CD4-positive, alpha-beta T cell treated with Interleukin-17A for 1 hour (primary cell): ENCODE data around the gene TBC1D4.

Source experiments
- DNase-seq: peaks from one replicate; pipeline ENCODE4 v3.0.0-alpha.2; 2020

Gene TBC1D4

DNA sequence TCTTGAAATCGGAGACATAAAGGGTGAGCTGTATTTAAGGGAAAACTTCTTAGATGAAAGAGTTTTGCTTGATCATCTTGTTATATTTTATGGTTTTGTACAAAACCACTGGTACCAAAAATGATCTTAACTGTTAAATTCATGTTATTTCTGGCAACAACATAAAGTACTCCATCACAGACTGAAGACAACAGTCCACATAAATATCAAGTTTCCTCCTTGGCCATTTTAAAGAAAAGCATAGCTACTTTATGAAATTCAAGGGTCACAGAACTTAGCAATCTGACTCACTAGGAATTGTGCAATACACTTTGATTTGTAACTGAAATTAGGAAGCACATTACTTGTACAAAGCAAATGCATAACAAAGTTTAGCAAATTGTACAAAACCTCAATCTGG, 66.3 kb downstream of the TBC1D4 start:
- no peak for DNase-seq

DNA sequence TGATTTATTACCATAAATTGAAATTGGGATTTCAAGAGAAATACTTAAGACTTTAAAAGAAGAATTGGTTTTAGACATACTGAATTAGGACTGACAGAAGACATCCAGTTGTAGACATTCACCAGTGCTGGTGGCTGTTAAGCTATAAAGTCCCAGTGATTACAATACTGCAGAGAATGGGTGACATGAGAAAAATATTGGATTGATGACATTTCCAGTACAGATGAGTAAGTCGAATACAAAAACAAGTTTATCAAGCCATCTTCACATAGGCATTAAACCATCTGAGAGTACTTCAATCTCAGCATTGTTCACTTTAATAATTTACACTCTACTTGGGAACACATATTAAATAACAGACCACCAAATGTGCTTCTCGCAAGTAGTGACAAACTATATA, 66.8 kb downstream of the TBC1D4 start:
- DNase-seq: no peak

- no peak for DNase-seq
Measured at GRCh38 chr13:75414036-75414827, 67.7 kb downstream of the TBC1D4 start.

DNA sequence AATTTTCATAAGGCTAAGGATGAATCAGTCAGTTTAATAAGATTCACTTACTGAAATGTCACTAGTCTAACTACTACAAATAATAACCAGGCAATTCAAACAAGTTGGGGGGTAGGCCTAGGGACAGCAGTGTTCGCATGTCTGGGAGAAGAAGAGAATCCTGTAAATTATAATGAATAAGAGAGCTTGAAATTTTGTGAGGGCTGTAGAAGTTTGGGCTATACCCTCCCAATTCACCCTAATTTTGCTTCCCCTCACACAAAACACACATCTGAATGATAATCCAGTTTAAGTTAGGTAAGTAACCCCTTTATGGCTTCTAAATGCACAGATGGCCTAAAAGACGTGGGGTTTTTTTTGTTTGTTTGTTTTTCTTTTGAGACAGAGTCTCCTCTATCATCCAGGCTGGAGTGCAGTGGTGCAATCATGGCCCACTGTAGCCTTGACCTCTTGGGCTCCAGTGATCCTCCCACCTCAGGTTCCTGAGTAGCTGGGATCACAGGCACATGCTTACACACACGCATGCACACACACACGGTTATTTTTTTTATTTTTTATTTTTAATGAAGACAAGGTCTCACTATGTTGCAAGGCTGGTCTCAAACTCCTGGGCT, 69.9 kb downstream of the TBC1D4 start:
- no peak for DNase-seq

GRCh38 chr13:75410207-75410606, 71.8 kb downstream of the TBC1D4 start:
- DNase-seq: no peak

- DNase-seq: no peak
Measured at GRCh38 chr13:75407998-75408397, 74.0 kb downstream of the TBC1D4 start.

- no peak for DNase-seq
Measured at GRCh38 chr13:75407473-75407872, 74.5 kb downstream of the TBC1D4 start.

DNA sequence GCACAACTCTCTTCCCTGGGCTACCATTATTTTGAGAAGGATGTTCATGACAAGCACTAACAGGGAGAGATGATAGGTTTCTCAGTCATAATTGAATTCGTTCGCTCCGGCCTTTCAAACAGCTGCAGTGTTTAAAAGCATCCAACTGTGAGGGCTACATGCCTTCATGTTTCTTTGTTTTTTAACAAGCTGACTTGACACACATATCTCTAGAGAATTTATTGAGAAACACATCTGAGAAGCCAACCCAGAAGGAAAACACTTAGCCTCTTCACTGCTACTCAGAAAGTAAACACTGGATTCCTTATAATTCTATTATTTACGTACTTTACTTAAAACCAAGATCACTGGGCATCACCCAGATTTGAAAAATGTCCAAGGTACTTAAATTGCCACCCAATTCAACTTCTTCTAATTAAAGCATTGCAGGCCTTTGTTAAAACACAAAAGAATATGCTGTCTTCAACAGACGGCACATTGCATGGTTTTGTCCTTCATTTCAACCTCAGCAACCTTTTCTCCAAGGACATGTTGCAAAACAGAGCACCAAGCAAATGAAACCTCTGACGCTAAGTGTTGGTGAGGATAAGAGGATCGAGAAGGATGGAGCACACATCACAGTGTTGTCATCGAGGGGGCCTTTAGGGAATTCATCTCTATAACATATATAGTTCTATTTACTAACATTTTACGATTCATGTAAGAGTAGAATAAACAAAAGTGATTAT, 75.8 kb downstream of the TBC1D4 start:
- DNase-seq: no peak

GRCh38 chr13:75404726-75405125, 77.2 kb downstream of the TBC1D4 start:
- no peak for DNase-seq

- no peak for DNase-seq
Measured at GRCh38 chr13:75402787-75403186, 79.2 kb downstream of the TBC1D4 start.

DNA sequence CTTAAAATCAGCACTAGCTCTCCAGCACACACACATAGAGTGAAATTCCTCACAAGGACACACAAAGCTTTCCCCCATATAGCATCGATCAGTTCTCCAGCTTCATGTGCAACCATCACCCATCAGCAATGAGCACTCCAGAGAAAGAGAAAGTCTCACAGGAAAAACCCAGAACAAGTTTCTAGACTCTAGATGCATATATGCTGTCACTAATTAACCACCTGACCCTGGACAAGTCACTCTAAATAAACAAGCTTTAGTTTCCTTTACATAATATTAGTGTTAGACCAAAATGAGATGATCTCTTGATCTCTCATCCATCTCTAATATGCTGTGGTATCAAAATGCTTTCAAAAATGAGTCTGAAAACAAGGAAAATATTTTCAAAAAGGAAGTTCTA, 81.2 kb downstream of the TBC1D4 start:
- DNase-seq: no peak

- no peak for DNase-seq
Measured at GRCh38 chr13:75399879-75400217, 82.1 kb downstream of the TBC1D4 start.

GRCh38 chr13:75399168-75399878, 82.6 kb downstream of the TBC1D4 start:
- DNase-seq: no peak

DNA sequence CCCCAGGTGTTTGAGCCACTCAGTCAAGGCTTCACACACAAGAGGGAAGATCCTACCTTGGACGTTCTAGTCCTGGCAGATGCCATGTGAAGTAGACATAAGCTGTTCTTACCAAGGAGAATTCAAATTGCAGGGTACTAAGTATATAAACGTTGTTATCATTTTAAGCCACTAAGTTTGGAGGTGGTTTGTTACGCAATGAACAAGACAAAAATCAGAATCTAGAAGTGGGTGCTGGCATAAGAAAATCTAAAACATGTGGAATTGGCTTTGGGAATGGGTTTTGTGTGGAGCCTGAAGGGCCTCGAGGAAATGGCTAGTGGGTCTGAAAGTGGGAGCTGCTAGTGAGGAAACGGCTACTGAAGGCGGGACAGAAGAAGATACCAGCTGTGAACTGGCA, 83.9 kb downstream of the TBC1D4 start:
- DNase-seq: no peak

DNA sequence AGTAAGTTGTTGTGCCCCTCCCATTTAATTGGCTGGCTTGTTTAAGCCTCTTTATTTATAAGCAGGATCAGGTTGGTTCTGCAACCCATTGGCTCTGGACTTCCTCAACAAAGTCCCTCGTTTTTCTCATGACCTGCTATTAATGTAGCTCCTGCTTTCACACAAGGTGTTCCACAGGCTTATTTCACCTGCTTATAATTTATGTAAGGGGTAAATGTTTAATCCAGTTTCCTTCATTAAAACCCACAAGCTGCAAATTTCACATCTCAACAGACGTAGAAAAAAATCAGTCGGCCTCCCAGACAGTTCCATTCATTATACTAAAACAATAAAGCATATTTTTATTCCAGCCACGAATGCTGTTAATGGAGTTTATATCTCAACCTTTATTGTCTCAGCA, 86.1 kb downstream of the TBC1D4 start:
- DNase-seq: no peak

DNA sequence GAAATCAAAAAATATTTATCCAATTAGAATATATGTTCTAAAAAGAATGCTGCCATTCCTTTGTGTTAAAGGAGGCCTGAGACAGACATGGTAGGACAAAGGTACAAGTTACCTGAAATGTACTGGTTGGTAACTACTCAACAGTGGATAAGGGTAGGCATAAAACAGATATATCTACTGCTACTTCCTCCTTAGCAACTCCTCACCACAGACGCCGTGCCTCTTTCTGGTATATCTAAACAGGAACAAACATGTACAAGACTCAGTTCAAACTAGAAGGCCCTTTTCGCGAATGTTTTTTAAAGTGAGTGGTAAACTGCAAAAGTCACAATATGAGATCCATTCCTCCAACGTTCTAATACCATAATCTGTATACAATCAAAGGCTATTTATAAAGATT, 86.9 kb downstream of the TBC1D4 start:
- no peak for DNase-seq

- DNase-seq: no peak
Measured at GRCh38 chr13:75393839-75394520, 88.0 kb downstream of the TBC1D4 start.

DNA sequence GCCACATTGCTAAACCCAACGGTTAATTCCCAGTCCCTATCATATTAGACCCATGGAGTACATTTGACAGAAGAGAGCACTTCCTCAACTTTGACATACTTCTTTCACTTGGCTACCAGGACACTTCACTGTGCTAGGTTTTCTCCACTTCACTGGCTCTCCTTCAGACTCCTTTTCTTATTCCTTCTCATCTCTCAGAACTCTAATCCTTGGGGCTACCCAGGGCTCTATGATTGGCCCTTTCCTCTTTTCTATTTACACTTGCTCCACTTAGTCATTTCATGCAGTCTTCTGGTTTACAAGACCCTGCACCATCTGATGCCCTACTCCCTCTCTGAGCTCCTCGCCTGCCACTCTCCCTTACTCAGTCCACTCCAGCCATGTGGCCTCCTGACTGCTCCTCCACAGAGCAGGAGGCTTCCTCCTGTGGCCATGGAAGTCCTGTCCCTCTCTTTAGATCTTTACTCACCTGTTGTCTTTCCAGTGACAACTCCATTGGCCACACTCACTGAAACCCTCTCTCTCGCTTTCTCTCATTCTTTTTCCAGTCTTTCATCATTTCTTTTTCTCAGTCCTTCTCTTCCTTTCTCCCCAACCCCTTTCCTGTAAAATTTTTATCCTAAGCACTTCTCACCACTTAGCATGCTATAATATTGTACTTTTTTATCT, 90.4 kb downstream of the TBC1D4 start:
- no peak for DNase-seq

GRCh38 chr13:75390229-75390628, 91.7 kb downstream of the TBC1D4 start:
- no peak for DNase-seq

DNA sequence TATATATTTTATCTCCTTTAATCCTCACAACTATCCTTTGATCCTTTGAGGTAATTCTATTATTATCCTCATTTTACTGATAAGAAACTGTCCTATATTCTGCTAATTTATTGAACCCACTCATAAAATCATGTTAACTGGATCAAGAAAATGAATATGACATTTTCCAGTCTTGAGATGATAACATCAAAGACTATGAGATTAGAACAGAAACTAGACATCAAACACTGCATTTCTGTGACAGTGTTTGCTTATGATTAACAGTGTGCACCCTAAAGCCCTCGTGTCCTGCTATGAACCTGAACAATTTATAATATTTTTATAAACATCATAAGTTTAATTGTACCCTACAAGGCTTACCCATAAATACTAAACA, 96.3 kb downstream of the TBC1D4 start:
- no peak for DNase-seq

DNA sequence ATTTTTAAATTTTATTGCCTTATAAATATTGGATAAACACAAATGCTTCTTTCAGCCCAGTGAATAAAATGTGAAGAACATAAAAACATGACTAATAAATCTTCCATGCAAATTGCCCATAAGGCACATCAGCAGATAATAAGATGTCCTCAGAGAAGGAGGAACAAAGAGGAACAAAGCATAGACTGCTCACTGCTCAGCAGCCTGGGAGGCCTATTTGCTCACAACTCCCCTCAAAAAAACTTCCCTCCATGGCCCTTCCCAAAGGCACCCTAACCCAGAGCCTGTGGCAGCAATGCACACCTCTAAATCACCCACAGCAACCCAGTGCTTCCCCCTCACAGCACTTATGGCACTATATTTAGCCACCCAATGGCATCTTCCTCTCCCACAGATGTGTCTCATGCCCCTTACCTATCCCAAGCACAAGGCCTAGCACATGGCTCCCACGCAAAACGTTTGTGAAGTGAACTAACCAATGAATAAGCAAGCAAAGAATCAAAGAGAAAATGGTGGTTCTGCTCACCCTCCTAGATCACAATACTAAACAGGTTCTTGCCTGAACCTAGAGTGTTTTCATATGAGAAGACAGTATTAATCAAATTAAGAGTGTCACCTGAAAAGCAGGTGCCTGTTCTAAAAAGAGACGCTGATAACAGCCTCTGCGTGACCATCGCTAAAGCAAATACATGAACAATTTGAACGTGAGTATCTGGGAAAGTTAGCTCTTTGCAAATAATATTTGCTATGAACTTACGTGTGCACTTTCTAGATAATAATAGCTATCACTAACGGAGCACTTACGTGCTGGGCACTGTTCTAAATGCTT, 96.9 kb downstream of the TBC1D4 start:
- DNase-seq: no peak
